B cell (primary cell): ENCODE results near the gene LSS. TPM values are rescaled to one million over a fixed set of nuclear protein-coding genes. Genes with fewer than 3 reads are reported as not detected.

Source experiments
- ATAC-seq: fragments of 200-7000 bp; cut with Tn5 transposase; one replicate; pipeline ENCODE4 v1.10.0; 2021; ENCODE audit warnings: low read depth, mild to moderate bottlenecking, moderate number of reproducible peaks, moderate library complexity
- CTCF ChIA-PET: fragments of 350-600 bp; sonication (Branson Sonifier 250); formaldehyde crosslinking; loops from one replicate; lab custom pipeline; 2021; ENCODE audit warnings: antibody characterized with exemption, inconsistent platforms; lab: Charles Lee
- POLR2A ChIA-PET: fragments of 350-600 bp; sonication (Branson Sonifier 250); formaldehyde crosslinking; loops from one replicate; lab custom pipeline; 2021; ENCODE audit warnings: antibody characterized with exemption; lab: Charles Lee
- DNase-seq: peaks from one replicate; pipeline ENCODE4 v3.0.0; 2013
- H2AFZ ChIP-seq: 2 replicates; pipeline ENCODE4 v1.6.1; 2012; ENCODE audit warnings: mild to moderate bottlenecking, low read depth, low read length; ENCODE audit not compliant: insufficient read depth, poor library complexity, severe bottlenecking
- H3K27ac ChIP-seq, 2 donors: 1 replicate in 1 of 2; 2 replicates in 1 of 2; pipeline ENCODE4 v1.5.1; 2012 to 2013; ENCODE audit warnings: low read length in 2 of 2, mild to moderate bottlenecking in 2 of 2, moderate library complexity in 1 of 2
- H3K27me3 ChIP-seq, 4 experiments: fragments of 200-600 bp in 1 of 4; sonication (generic) in 1 of 4; replicated peaks in 1 of 4; 1 replicate in 2 of 4; 2 replicates in 2 of 4; pipeline versions ENCODE4 v1.6.1 to v1.7.0; 2013 to 2016; ENCODE audit warnings: low read length in 3 of 4, mild to moderate bottlenecking in 2 of 4, mixed read lengths in 1 of 4, moderate library complexity in 1 of 4; ENCODE audit not compliant: insufficient read depth in 4 of 4, control insufficient read depth in 3 of 4; ENCODE audit errors: control extremely low read depth in 1 of 4
- H3K36me3 ChIP-seq, 2 experiments: replicated peaks in 1 of 2; 1 replicate in 1 of 2; 2 replicates in 1 of 2; pipeline versions ENCODE4 v1.6.1 to v1.7.1; 2013; ENCODE audit warnings: low read length in 1 of 2; ENCODE audit not compliant: insufficient read depth in 2 of 2, control insufficient read depth in 1 of 2; ENCODE audit errors: control extremely low read depth in 1 of 2, extremely low read depth in 1 of 2
- H3K4me1 ChIP-seq, 2 donors: fragments of 200-600 bp in 1 of 2; sonication (generic) in 1 of 2; 1 replicate in 1 of 2; 2 replicates in 1 of 2; pipeline versions ENCODE4 v1.5.1 to v1.6.1; 2013 to 2017; ENCODE audit warnings: low read length in 2 of 2; ENCODE audit not compliant: control insufficient read depth in 2 of 2, insufficient read depth in 2 of 2
- H3K4me2 ChIP-seq: replicated peaks from 2 replicates; pipeline ENCODE3; 2012; ENCODE audit warnings: mild to moderate bottlenecking, low read depth, low read length; ENCODE audit not compliant: poor library complexity, severe bottlenecking
- H3K4me3 ChIP-seq, 5 experiments: fragments of 200-600 bp in 1 of 5; sonication (generic) in 1 of 5; 1 replicate in 3 of 5; 2 replicates in 2 of 5; pipeline versions ENCODE4 v1.5.1 to v1.7.0; 2011 to 2016; ENCODE audit warnings: low read length in 4 of 5, mild to moderate bottlenecking in 4 of 5, low read depth in 2 of 5, control low read depth in 1 of 5, moderate library complexity in 1 of 5; ENCODE audit not compliant: insufficient read depth in 1 of 5; ENCODE audit errors: control extremely low read depth in 1 of 5, extremely low read depth in 1 of 5
- H3K79me2 ChIP-seq: fragments of 200-600 bp; sonication (generic); one replicate; pipeline ENCODE4 v1.6.0; 2016; ENCODE audit warnings: low read length; ENCODE audit not compliant: control insufficient read depth, insufficient read depth
- H3K9ac ChIP-seq: fragments of 200-600 bp; sonication (generic); 2 replicates; pipeline ENCODE4 v1.6.1; 2017; ENCODE audit warnings: mild to moderate bottlenecking, low read length, moderate library complexity
- H3K9me3 ChIP-seq, 3 donors: one replicate each; pipeline versions ENCODE4 v1.6.1 to v1.7.1; 2013; ENCODE audit warnings: low read length in 2 of 3; ENCODE audit not compliant: control insufficient read depth in 2 of 3, insufficient read depth in 1 of 3; ENCODE audit errors: control extremely low read depth in 1 of 3
- H4K20me1 ChIP-seq: 2 replicates; pipeline ENCODE4 v1.6.0; 2012; ENCODE audit warnings: mild to moderate bottlenecking, low read length; ENCODE audit not compliant: insufficient read depth, control insufficient read depth, poor library complexity, severe bottlenecking
- H3K27ac Mint-ChIP-seq: one replicate; pipeline ENCODE4 v1.8.0; 2021; ENCODE audit warnings: mixed read lengths
- H3K27me3 Mint-ChIP-seq: one replicate; pipeline ENCODE4 v1.8.0; 2021; ENCODE audit warnings: mixed read lengths
- H3K4me1 Mint-ChIP-seq: one replicate; pipeline ENCODE4 v1.8.0; 2021; ENCODE audit warnings: mixed read lengths
- H3K4me3 Mint-ChIP-seq: one replicate; pipeline ENCODE4 v1.8.0; 2021; ENCODE audit warnings: mixed read lengths
- H3K9me3 Mint-ChIP-seq: one replicate; pipeline ENCODE4 v1.8.0; 2022; ENCODE audit warnings: mixed read lengths; ENCODE audit not compliant: insufficient read depth
- CTCF ChIP-seq: fragments of 200-600 bp; IDR thresholded peaks from one replicate; pipeline ENCODE4 v1.8.0; 2022; ENCODE audit warnings: antibody characterized with exemption, mild to moderate bottlenecking
- EZH2 ChIP-seq: IDR thresholded peaks from 2 replicates; pipeline ENCODE4 v1.6.1; 2012; ENCODE audit warnings: borderline replicate concordance, low read depth, mild to moderate bottlenecking, moderate library complexity, low read length; ENCODE audit not compliant: insufficient read depth, poor library complexity, severe bottlenecking
- WGBS: methylation state at CpG from one replicate; pipeline ENCODE4 v1.1.5; 2013; ENCODE audit warnings: missing lambda C conversion rate; ENCODE audit not compliant: insufficient coverage; 5-methylcytosine and 5-hydroxymethylcytosine counted together
- intact Hi-C: fragments of 100-400 bp; cut with micrococcal nuclease; formaldehyde crosslinking; loops from one replicate; pipeline ENCODE4 v1.10.0; 2022
- polyA plus RNA-seq: library from polyadenylated mRNA; depleted of rRNA; stranded (reverse); fragments of >200 nt; gene quantifications from 2 replicates; pipeline ENCODE4 v1.2.3, GENCODE V29; 2012
- total RNA-seq, 2 donors: library from RNA; stranded (reverse); fragments of 120-200 nt in 1 of 2; gene quantifications; 1 replicate in 1 of 2; 2 replicates in 1 of 2; pipeline versions ENCODE4 v1.2.3 to v1.2.4, GENCODE V29; 2013 to 2022

Gene LSS
- total and polyA plus RNA-seq, 2 donors (not counting 1 experiment from before 2014, with no cell fraction given): 30.2 to 58.1 TPM

GRCh38 chr21:46265736-46266525 is 37.4 kb upstream of the LSS start:
- H3K27ac Mint-ChIP-seq: no peak overlapping the region

More at GRCh38 chr21:46265736-46266525, 37.4 kb upstream of the LSS start:
- no peaks in the 10 kb centered on the region for H3K4me1 ChIP-seq
- H4K20me1 ChIP-seq: peaks cover 19% of the 10 kb centered on the region
- no peak overlapping the region for H3K4me2 ChIP-seq
- no peak overlapping the region for H2AFZ ChIP-seq
- no peaks in the 10 kb centered on the region for H3K4me1 Mint-ChIP-seq
- TF ChIP-seq EZH2: no peak
- no peak for TF ChIP-seq CTCF
- CTCF ChIA-PET: no interaction called here
- H3K4me3 Mint-ChIP-seq: no peak overlapping the region
- 96% methylated on average over 26 of the region's 26 CpGs for WGBS
- no peak overlapping the region for H3K4me3 ChIP-seq
- POLR2A ChIA-PET: no interaction called here
- no peaks in the 10 kb centered on the region for H3K27me3 ChIP-seq
- no peak for DNase-seq
- H3K9me3 ChIP-seq: no peaks in the 10 kb centered on the region
- H3K79me2 ChIP-seq: peaks cover 5% of the 10 kb centered on the region
- intact Hi-C loops: no loop called here
- H3K27me3 Mint-ChIP-seq: no peaks in the 10 kb centered on the region
- no peaks in the 10 kb centered on the region for H3K9me3 Mint-ChIP-seq
- no peak overlapping the region for H3K27ac ChIP-seq
- no peak for ATAC-seq
- peaks cover 5 to 73% of the 10 kb centered on the region in 2 experiments for H3K36me3 ChIP-seq
- no peak overlapping the region for H3K9ac ChIP-seq
